ENCODE measurements around the gene CT47C1. TPM values are rescaled to one million over a fixed set of nuclear protein-coding genes. Genes with fewer than 3 reads are reported as not detected.

Gene CT47C1
- total RNA-seq, 1 experiment from 2014 or later = not detected

GRCh38 chrX:119040432-119040831 lies 32.4 kb upstream of the CT47C1 start:
- H4K8ac ChIP-seq (replicated peaks; ENCODE audit: insufficient read length, low read depth, low read length) = no peak overlapping the region
- no peaks in the 10 kb centered on the region for H3K27me3 Mint-ChIP-seq (ENCODE audit: low read depth)
- H3K56ac ChIP-seq (ENCODE audit: insufficient read length, low read depth, low read length) = no peak overlapping the region
- H3K4me1 ChIP-seq (ENCODE audit: insufficient read depth, low read length) = no peaks in the 10 kb centered on the region
- H3K9me3 Mint-ChIP-seq = peaks cover 67 to 76% of the 10 kb centered on the region in 2 experiments
- H3K4ac ChIP-seq (ENCODE audit: low read depth, low read length) = no peak overlapping the region
- H2BK120ac ChIP-seq (ENCODE audit: low read depth, low read length, poor library complexity, severe bottlenecking) = no peak overlapping the region
- DNase-seq = no peak
- no peak overlapping the region for H3T11ph ChIP-seq (ENCODE audit: low read length)
- H2BK12ac ChIP-seq (ENCODE audit: insufficient read length, low read depth, low read length) = no peak overlapping the region
- H2BK20ac ChIP-seq (ENCODE audit: low read depth, low read length, poor library complexity, severe bottlenecking) = no peak overlapping the region
- peaks cover 5 to 8% of the 10 kb centered on the region in 2 experiments for H3K4me1 Mint-ChIP-seq
- H4K5ac ChIP-seq (ENCODE audit: insufficient read length, low read depth, low read length) = no peak overlapping the region
- no peak overlapping the region for H3K9ac ChIP-seq (ENCODE audit: extremely low read depth, insufficient read length, low read length)
- no peak overlapping the region for H2BK5ac ChIP-seq (ENCODE audit: insufficient read length, low read length)
- H3K27ac ChIP-seq (ENCODE audit: insufficient read length, low read depth, low read length) = no peak overlapping the region
- H2AK5ac ChIP-seq (ENCODE audit: insufficient read length, low read length) = no peak overlapping the region
- no peak overlapping the region for H2AFZ ChIP-seq (ENCODE audit: low read length)
- H4K20me1 ChIP-seq (ENCODE audit: control insufficient read depth, insufficient read depth, insufficient read length) = no peaks in the 10 kb centered on the region
- no peaks in the 10 kb centered on the region for H3K79me1 ChIP-seq (ENCODE audit: insufficient read depth, low read depth, low read length, poor library complexity, severe bottlenecking)
- WGBS (ENCODE audit: extremely low coverage, insufficient read length, low lambda C conversion rate) = no CpG with 5 or more reads among the region's 6 CpGs
- no peak overlapping the region for H3K14ac ChIP-seq (ENCODE audit: insufficient read depth, low read length)
- no peaks in the 10 kb centered on the region for H3K23me2 ChIP-seq (ENCODE audit: insufficient read length, low read depth, low read length, poor library complexity, severe bottlenecking)
- no peak overlapping the region for H3K4me2 ChIP-seq (ENCODE audit: insufficient read depth, insufficient read length, low read length)
- peaks cover 30% of the 10 kb centered on the region for H3K9me3 ChIP-seq (ENCODE audit: control insufficient read depth, low read depth, low read length)
- no peaks in the 10 kb centered on the region; a peak in 1 of 7 replicates for H3K36me3 Mint-ChIP-seq (ENCODE audit: insufficient read depth in 1 of 3, low read depth in 3 of 3)
- H3K18ac ChIP-seq (ENCODE audit: insufficient read length, low read depth, low read length) = no peak overlapping the region
- no peak overlapping the region for H4K91ac ChIP-seq (ENCODE audit: insufficient read length, low read depth, low read length)
- no peak overlapping the region for H3K27ac Mint-ChIP-seq
- no peak overlapping the region; a peak in 1 of 5 replicates for H3K4me3 Mint-ChIP-seq
- H3K27me3 ChIP-seq (ENCODE audit: insufficient read depth, low read length) = no peaks in the 10 kb centered on the region
- H3K79me2 ChIP-seq (ENCODE audit: insufficient read depth, low read length) = no peaks in the 10 kb centered on the region
- TF ChIP-seq CTCF (conservative IDR thresholded peaks at IDR 0.05) = no peak
- H2BK15ac ChIP-seq (ENCODE audit: low read depth, low read length) = no peak overlapping the region
- no peak overlapping the region for H3K23ac ChIP-seq (ENCODE audit: insufficient read length, low read depth, low read length)
